GM12878 (cell line): ENCODE measurements around the gene KCNN1. TPM values are rescaled to one million over a fixed set of nuclear protein-coding genes. Genes with fewer than 3 reads are reported as not detected.

Experiments
- CHD4 ChIP-seq: fragments of 200-600 bp; sonication (generic); IDR thresholded peaks from 2 replicates; pipeline ENCODE4 v1.6.1; 2016; ENCODE audit warnings: mild to moderate bottlenecking
- CREB1 ChIP-seq: IDR thresholded peaks from 2 replicates; pipeline ENCODE4 v1.6.1; 2012; ENCODE audit warnings: low read depth, mild to moderate bottlenecking, inconsistent platforms
- DPF2 ChIP-seq: fragments of 450-650 bp; IDR thresholded peaks from 2 replicates; pipeline ENCODE4 v1.6.1; 2017; ENCODE audit warnings: mild to moderate bottlenecking
- FOXM1 ChIP-seq: IDR thresholded peaks from 2 replicates; pipeline ENCODE4 v1.6.1; 2012; ENCODE audit warnings: low read depth, mild to moderate bottlenecking, inconsistent platforms, low read length, moderate library complexity
- GATAD2B ChIP-seq: fragments of 450-650 bp; conservative IDR thresholded peaks from 2 replicates; pipeline ENCODE4 v1.6.1; 2017; ENCODE audit warnings: low read depth, mild to moderate bottlenecking, moderate library complexity
- IKZF1 ChIP-seq: fragments of 450-650 bp; conservative IDR thresholded peaks from 2 replicates; pipeline ENCODE4 v1.6.1; 2017; ENCODE audit warnings: antibody characterized with exemption, mild to moderate bottlenecking
- JUNB ChIP-seq: IDR thresholded peaks from 2 replicates; pipeline ENCODE4 v1.6.1; 2016; ENCODE audit warnings: antibody characterized with exemption, mild to moderate bottlenecking
- JUND ChIP-seq: IDR thresholded peaks from 2 replicates; pipeline ENCODE4 v1.6.1; 2012; ENCODE audit warnings: low read depth, mild to moderate bottlenecking, low read length, improper control_type of control experiment, moderate library complexity
- KAT2A ChIP-seq: conservative IDR thresholded peaks from 2 replicates; pipeline ENCODE4 v1.6.1; 2011; ENCODE audit warnings: low read depth, low read length; ENCODE audit not compliant: control insufficient read depth
- MTA2 ChIP-seq: fragments of 450-650 bp; IDR thresholded peaks from 2 replicates; pipeline ENCODE4 v1.6.1; 2016; ENCODE audit warnings: low read depth, mild to moderate bottlenecking, moderate library complexity
- MYB ChIP-seq: fragments of 150-350 bp; IDR thresholded peaks from 2 replicates; pipeline ENCODE4 v1.6.1; 2014; ENCODE audit warnings: mild to moderate bottlenecking, low read depth, low read length, borderline replicate concordance
- NFYB ChIP-seq: IDR thresholded peaks from 2 replicates; pipeline ENCODE4 v1.6.1; 2011; ENCODE audit warnings: low read depth, mild to moderate bottlenecking, low read length, improper control_type of control experiment, moderate library complexity; ENCODE audit not compliant: insufficient read depth
- NRF1 ChIP-seq: conservative IDR thresholded peaks from 2 replicates; pipeline ENCODE4 v1.6.1; 2011; ENCODE audit warnings: mild to moderate bottlenecking, low read depth, low read length, improper control_type of control experiment
- POLR2A ChIP-seq: IDR thresholded peaks from 2 replicates; pipeline ENCODE4 v1.6.1; 2011; ENCODE audit warnings: low read depth, mild to moderate bottlenecking, low read length
- POLR2AphosphoS2 ChIP-seq: IDR thresholded peaks from 2 replicates; pipeline ENCODE4 v1.6.1; 2011; ENCODE audit warnings: low read depth, mild to moderate bottlenecking, low read length, improper control_type of control experiment, moderate library complexity
- POLR2AphosphoS5 ChIP-seq: IDR thresholded peaks from 2 replicates; pipeline ENCODE4 v1.6.1; 2011; ENCODE audit warnings: mild to moderate bottlenecking, low read length, inconsistent platforms
- RAD21 ChIP-seq: IDR thresholded peaks from 2 replicates; pipeline ENCODE4 v1.6.1; 2011; ENCODE audit warnings: mild to moderate bottlenecking, low read depth, low read length, moderate library complexity; ENCODE audit not compliant: insufficient read depth
- RBBP5 ChIP-seq: fragments of 200-600 bp; sonication (generic); conservative IDR thresholded peaks from 2 replicates; pipeline ENCODE4 v1.6.1; 2016
- SIX5 ChIP-seq: IDR thresholded peaks from 2 replicates; pipeline ENCODE4 v1.6.1; 2011; ENCODE audit warnings: mild to moderate bottlenecking, low read depth, low read length, moderate library complexity; ENCODE audit not compliant: severe bottlenecking
- SP1 ChIP-seq: IDR thresholded peaks from one replicate; pipeline ENCODE4 v1.6.1; 2011; ENCODE audit warnings: low read depth, low read length
- SUZ12 ChIP-seq: fragments of 200-600 bp; sonication (generic); IDR thresholded peaks from one replicate; pipeline ENCODE4 v1.6.1; 2018; ENCODE audit warnings: antibody characterized with exemption, mild to moderate bottlenecking; ENCODE audit not compliant: unreplicated experiment
- YBX1 ChIP-seq: fragments of 450-650 bp; IDR thresholded peaks from 2 replicates; pipeline ENCODE4 v1.6.1; 2016; ENCODE audit warnings: antibody characterized with exemption
- ZNF217 ChIP-seq: fragments of 450-650 bp; IDR thresholded peaks from 2 replicates; pipeline ENCODE4 v1.6.1; 2017; ENCODE audit warnings: antibody characterized with exemption, mild to moderate bottlenecking
- polyA plus RNA-seq, 11 experiments: library from polyadenylated mRNA; depleted of rRNA in 4 of 11; unstranded in 6 of 11; stranded (reverse) in 5 of 11; fragments of >200 nt; fragmentation: Nextera tagmentation in 4 of 11; fragmentation: Illumina TruSeq in 1 of 11; extraction: Ambion mirVana in 4 of 11; extraction: Trizol in 1 of 11; gene quantifications; 1 replicate in 1 of 11; 2 replicates in 10 of 11; pipeline versions ENCODE4 v1.2.1 to v1.2.3, GENCODE V29; 2011 to 2016; ENCODE audit warnings: inconsistent platforms in 2 of 11, missing spikeins in 2 of 11, low read depth in 1 of 11
- total RNA-seq, 4 experiments: library from RNA; depleted of rRNA in 3 of 4; stranded (reverse); fragments of >200 nt in 3 of 4; fragmentation: Illumina TruSeq in 1 of 4; extraction: Trizol in 1 of 4; gene quantifications; 2 replicates each; pipeline versions ENCODE4 v1.2.1 to v1.2.3, GENCODE V29; 2013 to 2021
- TF ChIP-seq, protein P1 (sequence below): fragments of 450-650 bp; IDR thresholded peaks from 2 replicates; pipeline ENCODE4 v1.6.1; 2017; ENCODE audit warnings: mild to moderate bottlenecking
- TF ChIP-seq, protein P2 (sequence below): fragments of 450-650 bp; IDR thresholded peaks from 2 replicates; pipeline ENCODE4 v1.6.1; 2017; ENCODE audit warnings: mild to moderate bottlenecking, low read depth, inconsistent platforms; ENCODE audit not compliant: poor library complexity, severe bottlenecking
- TF ChIP-seq, protein P3 (sequence below): IDR thresholded peaks from 2 replicates; pipeline ENCODE4 v1.6.1; 2012; ENCODE audit warnings: low read depth, low read length, improper control_type of control experiment
- TF ChIP-seq, protein P4 (sequence below): IDR thresholded peaks from 2 replicates; pipeline ENCODE4 v1.6.1; 2012; ENCODE audit warnings: low read depth, low read length, improper control_type of control experiment

Gene KCNN1
- total and polyA plus RNA-seq, 10 of the 15 experiments (the other 5 are each of a cell fraction or from before 2014, with no cell fraction given), result 0.02 to 0.95 (median 0.16) TPM; not detected in 1

DNA sequence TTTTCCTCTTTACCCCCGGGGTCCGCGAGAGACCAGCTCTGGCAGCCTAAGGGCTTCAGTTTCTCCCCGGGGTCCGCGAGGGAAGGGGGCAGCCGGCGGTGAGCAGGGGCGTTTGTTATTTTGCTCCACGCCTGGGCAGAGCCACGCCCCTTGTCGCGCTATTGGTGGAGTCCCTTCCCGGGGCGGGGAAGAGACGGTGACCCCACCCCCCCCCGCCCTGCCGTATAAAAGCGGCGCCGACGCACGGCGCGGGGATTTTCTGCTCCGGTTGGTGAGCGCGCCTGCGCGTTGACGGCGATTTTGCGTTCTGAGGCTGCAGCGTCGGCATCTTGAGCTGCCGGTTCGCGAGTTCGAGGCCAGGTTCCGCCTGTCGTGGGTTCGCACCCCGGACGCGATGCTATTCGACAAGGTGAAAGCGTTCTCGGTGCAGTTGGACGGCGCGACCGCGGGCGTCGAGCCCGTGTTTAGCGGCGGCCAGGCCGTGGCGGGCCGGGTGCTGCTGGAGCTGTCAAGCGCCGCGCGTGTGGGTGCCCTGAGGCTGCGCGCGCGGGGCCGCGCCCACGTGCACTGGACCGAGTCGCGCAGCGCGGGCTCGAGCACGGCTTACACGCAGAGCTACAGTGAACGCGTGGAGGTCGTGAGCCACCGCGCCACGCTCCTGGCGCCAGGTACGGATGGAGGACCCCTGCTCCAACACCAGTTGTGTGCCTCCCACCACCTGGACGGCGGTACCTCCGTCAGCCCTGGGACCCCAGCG lies 41.2 kb downstream of the KCNN1 start, which contains the start of gene ARRDC2 (continued):
- TF ChIP-seq POLR2AphosphoS5 (0 out of 2 replicates have a peak, but pooled peaks have one; percentile 24), ZNF217 (peak; percentile 92), CREB1 (peak; percentile 77), MYB (no peak), RAD21 (no peak), GATAD2B (peak; percentile 76), NRF1 (peak; percentile 38), SIX5 (no peak), DPF2 (peak; percentile 54; the same call in 1 of the 2 replicates), POLR2A (peak; percentile 77), KAT2A (no peak), JUNB (no peak), SP1 (peak; percentile 11), FOXM1 (no peak), IKZF1 (peak; percentile 43; the same call in 1 of the 2 replicates), SUZ12 (no peak), YBX1 (no peak), CHD4 (no peak), NFYB (peak; percentile 69; the same call in 1 of the 2 replicates), JUND (no peak), MTA2 (no peak), RBBP5 (no peak), POLR2AphosphoS2 (peak; percentile 20; the same call in 1 of the 2 replicates)
- TF ChIP-seq, protein P1, sequence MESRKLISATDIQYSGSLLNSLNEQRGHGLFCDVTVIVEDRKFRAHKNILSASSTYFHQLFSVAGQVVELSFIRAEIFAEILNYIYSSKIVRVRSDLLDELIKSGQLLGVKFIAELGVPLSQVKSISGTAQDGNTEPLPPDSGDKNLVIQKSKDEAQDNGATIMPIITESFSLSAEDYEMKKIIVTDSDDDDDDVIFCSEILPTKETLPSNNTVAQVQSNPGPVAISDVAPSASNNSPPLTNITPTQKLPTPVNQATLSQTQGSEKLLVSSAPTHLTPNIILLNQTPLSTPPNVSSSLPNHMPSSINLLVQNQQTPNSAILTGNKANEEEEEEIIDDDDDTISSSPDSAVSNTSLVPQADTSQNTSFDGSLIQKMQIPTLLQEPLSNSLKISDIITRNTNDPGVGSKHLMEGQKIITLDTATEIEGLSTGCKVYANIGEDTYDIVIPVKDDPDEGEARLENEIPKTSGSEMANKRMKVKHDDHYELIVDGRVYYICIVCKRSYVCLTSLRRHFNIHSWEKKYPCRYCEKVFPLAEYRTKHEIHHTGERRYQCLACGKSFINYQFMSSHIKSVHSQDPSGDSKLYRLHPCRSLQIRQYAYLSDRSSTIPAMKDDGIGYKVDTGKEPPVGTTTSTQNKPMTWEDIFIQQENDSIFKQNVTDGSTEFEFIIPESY, result peak; percentile 32; the same call in 1 of the 2 replicates
- TF ChIP-seq, protein P2, sequence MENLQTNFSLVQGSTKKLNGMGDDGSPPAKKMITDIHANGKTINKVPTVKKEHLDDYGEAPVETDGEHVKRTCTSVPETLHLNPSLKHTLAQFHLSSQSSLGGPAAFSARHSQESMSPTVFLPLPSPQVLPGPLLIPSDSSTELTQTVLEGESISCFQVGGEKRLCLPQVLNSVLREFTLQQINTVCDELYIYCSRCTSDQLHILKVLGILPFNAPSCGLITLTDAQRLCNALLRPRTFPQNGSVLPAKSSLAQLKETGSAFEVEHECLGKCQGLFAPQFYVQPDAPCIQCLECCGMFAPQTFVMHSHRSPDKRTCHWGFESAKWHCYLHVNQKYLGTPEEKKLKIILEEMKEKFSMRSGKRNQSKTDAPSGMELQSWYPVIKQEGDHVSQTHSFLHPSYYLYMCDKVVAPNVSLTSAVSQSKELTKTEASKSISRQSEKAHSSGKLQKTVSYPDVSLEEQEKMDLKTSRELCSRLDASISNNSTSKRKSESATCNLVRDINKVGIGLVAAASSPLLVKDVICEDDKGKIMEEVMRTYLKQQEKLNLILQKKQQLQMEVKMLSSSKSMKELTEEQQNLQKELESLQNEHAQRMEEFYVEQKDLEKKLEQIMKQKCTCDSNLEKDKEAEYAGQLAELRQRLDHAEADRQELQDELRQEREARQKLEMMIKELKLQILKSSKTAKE, result no peak
- TF ChIP-seq, protein P3, sequence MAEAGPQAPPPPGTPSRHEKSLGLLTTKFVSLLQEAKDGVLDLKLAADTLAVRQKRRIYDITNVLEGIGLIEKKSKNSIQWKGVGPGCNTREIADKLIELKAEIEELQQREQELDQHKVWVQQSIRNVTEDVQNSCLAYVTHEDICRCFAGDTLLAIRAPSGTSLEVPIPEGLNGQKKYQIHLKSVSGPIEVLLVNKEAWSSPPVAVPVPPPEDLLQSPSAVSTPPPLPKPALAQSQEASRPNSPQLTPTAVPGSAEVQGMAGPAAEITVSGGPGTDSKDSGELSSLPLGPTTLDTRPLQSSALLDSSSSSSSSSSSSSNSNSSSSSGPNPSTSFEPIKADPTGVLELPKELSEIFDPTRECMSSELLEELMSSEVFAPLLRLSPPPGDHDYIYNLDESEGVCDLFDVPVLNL, result no peak
- TF ChIP-seq, protein P4, sequence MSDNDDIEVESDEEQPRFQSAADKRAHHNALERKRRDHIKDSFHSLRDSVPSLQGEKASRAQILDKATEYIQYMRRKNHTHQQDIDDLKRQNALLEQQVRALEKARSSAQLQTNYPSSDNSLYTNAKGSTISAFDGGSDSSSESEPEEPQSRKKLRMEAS, result peak; percentile 54; the same call in 1 of the 2 replicates
